NCI-H69 (cell line): ENCODE data around the gene DRC7.
"Not testable (repeated sequence)": the region's sequence is repeated elsewhere in the genome, so short reads cannot be mapped to it uniquely, and the experiment has no call there.

ENCODE experiments used
- DNase-seq: peaks from one replicate; lab custom pipeline; 2025; lab: John Stamatoyannopoulos, UW

The DRC7 gene

GRCh38 chr16:57762365-57763040 is 67.9 kb downstream of the DRC7 start:
- no peak for DNase-seq

- no peak for DNase-seq
Measured at GRCh38 chr16:57763285-57764005, 68.8 kb downstream of the DRC7 start.

- DNase-seq: no peak
Measured at GRCh38 chr16:57764006-57764340, 69.4 kb downstream of the DRC7 start.

GRCh38 chr16:57764341-57765159 is 69.9 kb downstream of the DRC7 start:
- no peak for DNase-seq

- DNase-seq: no peak
Measured at GRCh38 chr16:57765160-57765728, 70.6 kb downstream of the DRC7 start.

- no peak for DNase-seq
Measured at GRCh38 chr16:57766714-57767348, 72.2 kb downstream of the DRC7 start.

- DNase-seq: no peak
Measured at GRCh38 chr16:57769541-57770145, 75.0 kb downstream of the DRC7 start.

GRCh38 chr16:57770361-57770760 is 75.8 kb downstream of the DRC7 start:
- no peak for DNase-seq

- DNase-seq: no peak
Measured at GRCh38 chr16:57771141-57771785, 76.7 kb downstream of the DRC7 start.

- peak; percentile 23 for DNase-seq
Measured at GRCh38 chr16:57773019-57773418, 78.4 kb downstream of the DRC7 start.

GRCh38 chr16:57773655-57774295 is 79.2 kb downstream of the DRC7 start:
- DNase-seq: no peak

- no peak for DNase-seq
Measured at GRCh38 chr16:57774705-57775285, 80.2 kb downstream of the DRC7 start.

GRCh38 chr16:57775661-57776469 is 81.3 kb downstream of the DRC7 start:
- peak; percentile 61 for DNase-seq

- DNase-seq: no peak
Measured at GRCh38 chr16:57778658-57779057, 84.1 kb downstream of the DRC7 start.

- DNase-seq: not testable (repeated sequence)
Measured at GRCh38 chr16:57779836-57780235, 85.2 kb downstream of the DRC7 start.

GRCh38 chr16:57781349-57781740 is 86.7 kb downstream of the DRC7 start:
- no peak for DNase-seq
